SK-N-SH treated with all-trans-retinoic acid at 6 μM for 48 hours (cell line): Measurements from ENCODE around the gene CDYL.

Source experiments
- ATAC-seq: fragments of 200-7000 bp; cut with Tn5 transposase; 3 replicates; pipeline ENCODE4 v1.9.1; 2020; ENCODE audit warnings: mild to moderate bottlenecking, moderate library complexity
- ARNTL ChIP-seq: fragments of 450-650 bp; formaldehyde crosslinking; IDR thresholded peaks from 2 replicates; pipeline ENCODE4 v1.5.0; 2020; ENCODE audit warnings: low read depth, mild to moderate bottlenecking, moderate library complexity, borderline replicate concordance
- BACH2 ChIP-seq: fragments of 250-450 bp; sonication (Bioruptor Pico); IDR thresholded peaks from 2 replicates; pipeline ENCODE4 v1.9.0; 2021; ENCODE audit warnings: mild to moderate bottlenecking, borderline replicate concordance
- CSDC2 ChIP-seq: fragments of 250-450 bp; sonication (Bioruptor Pico); IDR thresholded peaks from 2 replicates; pipeline ENCODE4 v1.5.0; 2020; ENCODE audit warnings: mild to moderate bottlenecking, moderate library complexity
- ESRRG ChIP-seq: fragments of 250-450 bp; sonication (Bioruptor Pico); IDR thresholded peaks from 2 replicates; pipeline ENCODE4 v1.6.1; 2021; ENCODE audit warnings: mild to moderate bottlenecking
- GLIS3 ChIP-seq: fragments of 250-450 bp; sonication (Bioruptor Pico); IDR thresholded peaks from 2 replicates; pipeline ENCODE4 v1.5.0; 2020; ENCODE audit warnings: mild to moderate bottlenecking, moderate library complexity
- ISL1 ChIP-seq: fragments of 250-450 bp; sonication (Bioruptor Pico); IDR thresholded peaks from 2 replicates; pipeline ENCODE4 v2.1.2; 2022; ENCODE audit warnings: mild to moderate bottlenecking, moderate library complexity
- OSR1 ChIP-seq: fragments of 250-450 bp; sonication (Bioruptor Pico); IDR thresholded peaks from 2 replicates; pipeline ENCODE4 v1.8.0; 2022; ENCODE audit warnings: moderate library complexity, mild to moderate bottlenecking, inconsistent platforms
- PPARA ChIP-seq: fragments of 250-450 bp; sonication (Bioruptor Pico); IDR thresholded peaks from 2 replicates; pipeline ENCODE4 v1.5.0; 2020; ENCODE audit warnings: mild to moderate bottlenecking, borderline replicate concordance
- RARB ChIP-seq: fragments of 250-450 bp; sonication (Bioruptor Pico); IDR thresholded peaks from 2 replicates; pipeline ENCODE4 v1.8.0; 2021; ENCODE audit warnings: mild to moderate bottlenecking, moderate library complexity
- SNAI2 ChIP-seq: fragments of 250-450 bp; sonication (Bioruptor Pico); IDR thresholded peaks from 2 replicates; pipeline ENCODE4 v1.5.0; 2020; ENCODE audit warnings: mild to moderate bottlenecking, moderate library complexity
- ZC3H10 ChIP-seq: fragments of 250-450 bp; sonication (Bioruptor Pico); IDR thresholded peaks from 2 replicates; pipeline ENCODE4 v1.5.1; 2021; ENCODE audit warnings: mild to moderate bottlenecking, moderate library complexity
- ZFP3 ChIP-seq: fragments of 250-450 bp; sonication (Bioruptor Pico); IDR thresholded peaks from 2 replicates; pipeline ENCODE4 v1.5.0; 2020; ENCODE audit warnings: mild to moderate bottlenecking, moderate library complexity
- ZFP30 ChIP-seq: fragments of 450-650 bp; formaldehyde crosslinking; IDR thresholded peaks from 2 replicates; pipeline ENCODE4 v1.5.0; 2022; ENCODE audit warnings: mild to moderate bottlenecking, moderate library complexity
- ZNF565 ChIP-seq: fragments of 450-650 bp; formaldehyde crosslinking; conservative IDR thresholded peaks from 2 replicates; pipeline ENCODE4 v1.5.0; 2020; ENCODE audit warnings: low read depth, mild to moderate bottlenecking, moderate library complexity
- ZNF70 ChIP-seq: fragments of 450-650 bp; formaldehyde crosslinking; IDR thresholded peaks from 2 replicates; pipeline ENCODE4 v1.5.0; 2020; ENCODE audit warnings: mild to moderate bottlenecking, moderate library complexity
- ZNF8 ChIP-seq: fragments of 450-650 bp; formaldehyde crosslinking; IDR thresholded peaks from 2 replicates; pipeline ENCODE4 v1.5.0; 2020; ENCODE audit warnings: mild to moderate bottlenecking, moderate library complexity
- TF ChIP-seq, protein P1 (sequence below): fragments of 250-450 bp; sonication (Bioruptor Pico); IDR thresholded peaks from 2 replicates; pipeline ENCODE4 v1.5.1; 2021; ENCODE audit warnings: mild to moderate bottlenecking, moderate library complexity
- TF ChIP-seq, protein P2 (sequence below): fragments of 250-450 bp; sonication (Bioruptor Pico); IDR thresholded peaks from 2 replicates; pipeline ENCODE4 v1.8.0; 2021; ENCODE audit warnings: low read depth, mild to moderate bottlenecking, moderate library complexity, borderline replicate concordance
- TF ChIP-seq, protein P3 (sequence below): fragments of 250-450 bp; sonication (Bioruptor Pico); IDR thresholded peaks from 2 replicates; pipeline ENCODE4 v1.8.0; 2020; ENCODE audit warnings: mild to moderate bottlenecking, moderate library complexity, borderline replicate concordance
- TF ChIP-seq, protein P4 (sequence below): fragments of 250-450 bp; sonication (Bioruptor Pico); IDR thresholded peaks from 2 replicates; pipeline ENCODE4 v1.5.1; 2020; ENCODE audit warnings: low read depth, mild to moderate bottlenecking, moderate library complexity
- TF ChIP-seq, protein P5 (sequence below): fragments of 250-450 bp; sonication (Bioruptor Pico); IDR thresholded peaks from 2 replicates; pipeline ENCODE4 v1.5.0; 2020; ENCODE audit warnings: mild to moderate bottlenecking, moderate library complexity

The CDYL gene

DNA sequence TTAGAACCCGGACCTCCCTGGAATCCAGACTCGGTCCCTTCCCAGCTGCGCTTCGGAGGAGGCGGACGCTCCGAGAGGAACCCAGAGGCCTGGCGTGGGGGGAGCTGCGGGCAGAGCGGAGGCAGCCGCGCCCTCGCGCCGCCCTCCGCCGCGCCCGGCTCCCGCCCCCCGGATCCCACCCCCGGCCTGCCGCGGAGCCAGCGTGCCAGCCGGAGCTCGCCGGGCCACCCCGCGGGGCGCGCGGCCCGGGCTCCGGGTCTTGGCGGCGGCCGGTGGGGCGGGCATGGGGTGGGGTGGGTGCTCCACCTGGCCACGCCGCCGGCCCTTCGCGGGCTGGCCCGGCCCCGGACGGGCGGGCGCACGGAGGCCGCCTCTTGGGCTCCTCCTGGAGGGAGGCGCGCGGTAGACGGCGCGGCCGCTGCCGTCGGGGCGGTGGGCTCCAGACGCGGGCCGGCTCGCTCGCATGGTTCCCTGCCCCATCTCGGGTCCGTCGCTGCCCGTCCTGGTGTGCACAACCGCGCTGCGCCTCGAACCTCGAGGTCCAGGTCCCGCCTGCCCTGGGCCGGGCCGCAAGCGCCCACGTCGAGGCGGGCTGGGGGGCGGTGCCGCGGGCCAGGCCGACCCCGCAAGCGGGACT, 592 bp upstream of the CDYL start (continued):
- TF ChIP-seq, protein P1, sequence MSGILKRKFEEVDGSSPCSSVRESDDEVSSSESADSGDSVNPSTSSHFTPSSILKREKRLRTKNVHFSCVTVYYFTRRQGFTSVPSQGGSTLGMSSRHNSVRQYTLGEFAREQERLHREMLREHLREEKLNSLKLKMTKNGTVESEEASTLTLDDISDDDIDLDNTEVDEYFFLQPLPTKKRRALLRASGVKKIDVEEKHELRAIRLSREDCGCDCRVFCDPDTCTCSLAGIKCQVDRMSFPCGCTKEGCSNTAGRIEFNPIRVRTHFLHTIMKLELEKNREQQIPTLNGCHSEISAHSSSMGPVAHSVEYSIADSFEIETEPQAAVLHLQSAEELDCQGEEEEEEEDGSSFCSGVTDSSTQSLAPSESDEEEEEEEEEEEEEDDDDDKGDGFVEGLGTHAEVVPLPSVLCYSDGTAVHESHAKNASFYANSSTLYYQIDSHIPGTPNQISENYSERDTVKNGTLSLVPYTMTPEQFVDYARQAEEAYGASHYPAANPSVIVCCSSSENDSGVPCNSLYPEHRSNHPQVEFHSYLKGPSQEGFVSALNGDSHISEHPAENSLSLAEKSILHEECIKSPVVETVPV (CRISPR knock-in tag) = no peak

DNA sequence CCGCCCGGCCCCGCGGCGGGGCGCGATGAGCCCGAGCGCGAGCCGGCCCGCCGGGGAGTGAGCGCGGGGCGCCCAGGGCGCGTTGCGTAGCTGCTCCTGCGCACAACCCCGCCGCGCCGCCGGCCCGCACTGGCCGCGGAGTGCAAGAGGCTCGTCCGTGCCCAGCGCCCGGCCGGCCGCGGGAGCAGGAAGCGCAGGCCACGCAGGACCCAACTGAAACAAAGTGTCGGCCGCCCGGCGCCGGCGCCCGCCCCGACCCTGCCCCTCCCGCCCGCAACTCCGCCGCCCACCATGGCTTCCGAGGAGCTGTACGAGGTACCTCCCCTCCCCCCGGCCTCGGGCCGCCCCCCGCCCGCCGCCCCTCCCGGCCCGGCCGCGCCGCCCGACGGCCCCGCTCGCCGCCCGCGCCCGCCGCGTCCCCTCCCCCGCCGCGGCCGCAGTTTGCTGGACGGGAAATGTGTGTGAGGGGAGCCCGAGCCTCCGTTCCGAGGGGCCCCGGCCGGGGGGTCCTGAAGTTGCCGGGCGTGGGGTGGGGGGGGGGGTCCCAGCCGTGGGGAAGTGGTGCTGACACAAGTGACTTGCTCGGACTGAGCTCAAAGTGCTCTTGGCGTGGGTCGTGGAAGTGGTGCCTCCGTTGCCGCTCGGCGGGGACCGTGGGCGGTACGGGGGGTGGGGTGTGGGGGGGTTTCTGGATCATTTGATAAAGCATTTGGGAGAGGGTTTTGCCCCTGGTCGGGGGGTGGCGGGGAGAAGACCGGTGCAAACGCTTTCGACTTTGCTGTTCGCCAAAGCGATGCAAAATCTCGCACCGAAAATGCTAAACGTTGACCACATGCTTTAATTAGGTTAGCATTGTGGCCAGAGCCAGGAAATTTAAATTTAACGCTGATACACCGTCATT, 539 bp downstream of the CDYL start:
- ATAC-seq = peak; percentile 40

DNA sequence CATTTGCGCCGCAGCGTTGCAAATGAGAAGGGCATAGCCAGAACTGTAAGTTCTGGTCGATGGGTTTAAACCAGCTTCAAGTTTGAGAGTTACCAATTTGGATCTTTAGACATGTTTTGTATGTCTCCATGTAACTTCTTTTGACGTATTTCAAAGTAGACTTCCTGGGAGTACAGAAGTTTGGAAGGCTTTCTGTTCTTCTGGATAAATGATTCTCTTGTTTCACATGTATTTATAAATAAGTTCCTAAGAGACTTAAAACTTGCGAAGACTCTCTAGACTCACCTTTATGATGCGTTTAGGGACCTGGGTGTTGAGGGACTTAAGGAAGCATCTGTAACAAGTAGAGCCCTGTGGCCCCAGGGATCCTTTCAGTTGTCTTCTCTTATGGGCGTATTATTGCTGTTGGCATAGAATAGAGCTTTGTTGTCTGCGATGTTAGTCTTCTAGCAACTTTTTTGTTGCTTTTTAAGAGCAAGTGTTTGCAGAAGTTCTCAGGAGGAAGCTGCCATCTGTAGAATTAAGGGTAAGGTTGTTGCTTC, 1.3 kb downstream of the CDYL start:
- no peak for TF ChIP-seq ZC3H10
- no peak for TF ChIP-seq SNAI2
- no peak for TF ChIP-seq ZFP3 (CRISPR knock-in tag)
- no peak for TF ChIP-seq ISL1 (CRISPR knock-in tag)
- TF ChIP-seq ESRRG = no peak
- no peak for TF ChIP-seq OSR1
- no peak for TF ChIP-seq CSDC2
- TF ChIP-seq ARNTL (CRISPR knock-in tag) = no peak
- TF ChIP-seq PPARA (CRISPR knock-in tag) = no peak
- TF ChIP-seq ZNF565 = no peak
- TF ChIP-seq, protein P2, sequence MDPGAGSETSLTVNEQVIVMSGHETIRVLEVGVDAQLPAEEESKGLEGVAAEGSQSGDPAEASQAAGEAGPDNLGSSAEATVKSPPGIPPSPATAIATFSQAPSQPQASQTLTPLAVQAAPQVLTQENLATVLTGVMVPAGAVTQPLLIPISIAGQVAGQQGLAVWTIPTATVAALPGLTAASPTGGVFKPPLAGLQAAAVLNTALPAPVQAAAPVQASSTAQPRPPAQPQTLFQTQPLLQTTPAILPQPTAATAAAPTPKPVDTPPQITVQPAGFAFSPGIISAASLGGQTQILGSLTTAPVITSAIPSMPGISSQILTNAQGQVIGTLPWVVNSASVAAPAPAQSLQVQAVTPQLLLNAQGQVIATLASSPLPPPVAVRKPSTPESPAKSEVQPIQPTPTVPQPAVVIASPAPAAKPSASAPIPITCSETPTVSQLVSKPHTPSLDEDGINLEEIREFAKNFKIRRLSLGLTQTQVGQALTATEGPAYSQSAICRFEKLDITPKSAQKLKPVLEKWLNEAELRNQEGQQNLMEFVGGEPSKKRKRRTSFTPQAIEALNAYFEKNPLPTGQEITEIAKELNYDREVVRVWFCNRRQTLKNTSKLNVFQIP (CRISPR knock-in tag) = no peak
- TF ChIP-seq, protein P3, sequence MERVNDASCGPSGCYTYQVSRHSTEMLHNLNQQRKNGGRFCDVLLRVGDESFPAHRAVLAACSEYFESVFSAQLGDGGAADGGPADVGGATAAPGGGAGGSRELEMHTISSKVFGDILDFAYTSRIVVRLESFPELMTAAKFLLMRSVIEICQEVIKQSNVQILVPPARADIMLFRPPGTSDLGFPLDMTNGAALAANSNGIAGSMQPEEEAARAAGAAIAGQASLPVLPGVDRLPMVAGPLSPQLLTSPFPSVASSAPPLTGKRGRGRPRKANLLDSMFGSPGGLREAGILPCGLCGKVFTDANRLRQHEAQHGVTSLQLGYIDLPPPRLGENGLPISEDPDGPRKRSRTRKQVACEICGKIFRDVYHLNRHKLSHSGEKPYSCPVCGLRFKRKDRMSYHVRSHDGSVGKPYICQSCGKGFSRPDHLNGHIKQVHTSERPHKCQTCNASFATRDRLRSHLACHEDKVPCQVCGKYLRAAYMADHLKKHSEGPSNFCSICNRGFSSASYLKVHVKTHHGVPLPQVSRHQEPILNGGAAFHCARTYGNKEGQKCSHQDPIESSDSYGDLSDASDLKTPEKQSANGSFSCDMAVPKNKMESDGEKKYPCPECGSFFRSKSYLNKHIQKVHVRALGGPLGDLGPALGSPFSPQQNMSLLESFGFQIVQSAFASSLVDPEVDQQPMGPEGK (CRISPR knock-in tag) = no peak
- TF ChIP-seq, protein P4, sequence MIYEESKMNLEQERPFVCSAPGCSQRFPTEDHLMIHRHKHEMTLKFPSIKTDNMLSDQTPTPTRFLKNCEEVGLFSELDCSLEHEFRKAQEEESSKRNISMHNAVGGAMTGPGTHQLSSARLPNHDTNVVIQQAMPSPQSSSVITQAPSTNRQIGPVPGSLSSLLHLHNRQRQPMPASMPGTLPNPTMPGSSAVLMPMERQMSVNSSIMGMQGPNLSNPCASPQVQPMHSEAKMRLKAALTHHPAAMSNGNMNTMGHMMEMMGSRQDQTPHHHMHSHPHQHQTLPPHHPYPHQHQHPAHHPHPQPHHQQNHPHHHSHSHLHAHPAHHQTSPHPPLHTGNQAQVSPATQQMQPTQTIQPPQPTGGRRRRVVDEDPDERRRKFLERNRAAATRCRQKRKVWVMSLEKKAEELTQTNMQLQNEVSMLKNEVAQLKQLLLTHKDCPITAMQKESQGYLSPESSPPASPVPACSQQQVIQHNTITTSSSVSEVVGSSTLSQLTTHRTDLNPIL (CRISPR knock-in tag) = no peak
- TF ChIP-seq GLIS3 (CRISPR knock-in tag) = no peak
- no peak for TF ChIP-seq BACH2 (CRISPR knock-in tag)
- TF ChIP-seq RARB (CRISPR knock-in tag) = no peak
- TF ChIP-seq ZNF70 = no peak
- TF ChIP-seq, all 23 proteins: peak for 0
- no peak for ATAC-seq

More for the DNA sequence above, 539 bp downstream of the CDYL start:
- TF ChIP-seq, protein P2 (CRISPR knock-in tag) = no peak
- TF ChIP-seq GLIS3 (CRISPR knock-in tag) = no peak
- TF ChIP-seq PPARA (CRISPR knock-in tag) = no peak
- TF ChIP-seq, all 23 proteins: peak for 0

DNA sequence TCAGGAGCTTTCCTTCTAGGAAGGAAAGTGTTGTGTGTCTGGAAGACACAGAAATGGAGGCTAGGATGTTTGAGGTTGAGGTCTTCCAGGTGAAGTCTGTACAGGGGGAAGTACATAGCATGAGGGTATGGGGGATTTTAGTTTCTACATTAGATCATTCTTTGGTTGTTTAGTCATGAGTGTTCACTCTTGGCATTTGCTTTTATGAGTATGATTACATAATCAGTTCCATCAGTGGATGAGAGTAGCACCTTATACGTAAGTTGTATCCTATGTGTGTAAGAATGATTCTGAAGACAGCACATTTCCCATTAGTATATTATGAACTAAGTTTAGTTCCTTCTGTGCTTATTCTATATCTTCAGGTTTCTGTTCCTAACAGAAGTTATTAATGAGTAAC, 1.9 kb downstream of the CDYL start:
- ATAC-seq = no peak
- TF ChIP-seq, protein P2 (CRISPR knock-in tag) = no peak
- TF ChIP-seq ISL1 (CRISPR knock-in tag) (no peak), ZNF565 (no peak), SNAI2 (no peak), ZC3H10 (no peak), CSDC2 (no peak), ZFP30 (CRISPR knock-in tag) (no peak), ZNF8 (CRISPR knock-in tag) (no peak)
- TF ChIP-seq, protein P5, sequence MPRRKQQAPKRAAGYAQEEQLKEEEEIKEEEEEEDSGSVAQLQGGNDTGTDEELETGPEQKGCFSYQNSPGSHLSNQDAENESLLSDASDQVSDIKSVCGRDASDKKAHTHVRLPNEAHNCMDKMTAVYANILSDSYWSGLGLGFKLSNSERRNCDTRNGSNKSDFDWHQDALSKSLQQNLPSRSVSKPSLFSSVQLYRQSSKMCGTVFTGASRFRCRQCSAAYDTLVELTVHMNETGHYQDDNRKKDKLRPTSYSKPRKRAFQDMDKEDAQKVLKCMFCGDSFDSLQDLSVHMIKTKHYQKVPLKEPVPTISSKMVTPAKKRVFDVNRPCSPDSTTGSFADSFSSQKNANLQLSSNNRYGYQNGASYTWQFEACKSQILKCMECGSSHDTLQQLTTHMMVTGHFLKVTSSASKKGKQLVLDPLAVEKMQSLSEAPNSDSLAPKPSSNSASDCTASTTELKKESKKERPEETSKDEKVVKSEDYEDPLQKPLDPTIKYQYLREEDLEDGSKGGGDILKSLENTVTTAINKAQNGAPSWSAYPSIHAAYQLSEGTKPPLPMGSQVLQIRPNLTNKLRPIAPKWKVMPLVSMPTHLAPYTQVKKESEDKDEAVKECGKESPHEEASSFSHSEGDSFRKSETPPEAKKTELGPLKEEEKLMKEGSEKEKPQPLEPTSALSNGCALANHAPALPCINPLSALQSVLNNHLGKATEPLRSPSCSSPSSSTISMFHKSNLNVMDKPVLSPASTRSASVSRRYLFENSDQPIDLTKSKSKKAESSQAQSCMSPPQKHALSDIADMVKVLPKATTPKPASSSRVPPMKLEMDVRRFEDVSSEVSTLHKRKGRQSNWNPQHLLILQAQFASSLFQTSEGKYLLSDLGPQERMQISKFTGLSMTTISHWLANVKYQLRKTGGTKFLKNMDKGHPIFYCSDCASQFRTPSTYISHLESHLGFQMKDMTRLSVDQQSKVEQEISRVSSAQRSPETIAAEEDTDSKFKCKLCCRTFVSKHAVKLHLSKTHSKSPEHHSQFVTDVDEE (CRISPR knock-in tag) = no peak
